22Rv1 (cell line): ENCODE results near the gene TPGS2.

Experiments
- ZFX ChIP-seq: fragments of 450-650 bp; IDR thresholded peaks from 2 replicates; pipeline ENCODE4 v1.6.1; 2017; ENCODE audit warnings: antibody characterized with exemption, borderline replicate concordance
- TF ChIP-seq, protein P1 (sequence below): fragments of 450-650 bp; IDR thresholded peaks from 2 replicates; pipeline ENCODE4 v1.5.1; 2017; ENCODE audit warnings: mild to moderate bottlenecking

DNA sequence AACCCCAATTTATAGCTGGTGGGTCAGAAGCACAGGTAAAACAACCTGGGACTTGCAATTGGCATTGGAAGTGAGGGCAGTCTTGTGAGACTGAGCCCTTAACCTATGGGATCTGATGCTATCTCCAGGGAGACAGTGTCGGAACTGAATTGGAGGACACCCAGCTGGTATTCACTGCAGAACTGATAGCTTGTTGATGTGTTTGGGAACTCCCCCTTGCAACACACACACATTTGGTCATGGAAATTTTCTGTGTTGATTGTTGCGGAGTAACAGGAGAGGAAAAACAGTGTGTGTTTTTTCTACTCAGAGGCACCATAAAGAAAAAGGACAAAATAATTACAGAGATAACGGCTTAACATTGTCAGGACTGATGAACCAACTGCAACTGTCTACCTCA is 16.1 kb downstream of the TPGS2 start:
- TF ChIP-seq, protein P1, sequence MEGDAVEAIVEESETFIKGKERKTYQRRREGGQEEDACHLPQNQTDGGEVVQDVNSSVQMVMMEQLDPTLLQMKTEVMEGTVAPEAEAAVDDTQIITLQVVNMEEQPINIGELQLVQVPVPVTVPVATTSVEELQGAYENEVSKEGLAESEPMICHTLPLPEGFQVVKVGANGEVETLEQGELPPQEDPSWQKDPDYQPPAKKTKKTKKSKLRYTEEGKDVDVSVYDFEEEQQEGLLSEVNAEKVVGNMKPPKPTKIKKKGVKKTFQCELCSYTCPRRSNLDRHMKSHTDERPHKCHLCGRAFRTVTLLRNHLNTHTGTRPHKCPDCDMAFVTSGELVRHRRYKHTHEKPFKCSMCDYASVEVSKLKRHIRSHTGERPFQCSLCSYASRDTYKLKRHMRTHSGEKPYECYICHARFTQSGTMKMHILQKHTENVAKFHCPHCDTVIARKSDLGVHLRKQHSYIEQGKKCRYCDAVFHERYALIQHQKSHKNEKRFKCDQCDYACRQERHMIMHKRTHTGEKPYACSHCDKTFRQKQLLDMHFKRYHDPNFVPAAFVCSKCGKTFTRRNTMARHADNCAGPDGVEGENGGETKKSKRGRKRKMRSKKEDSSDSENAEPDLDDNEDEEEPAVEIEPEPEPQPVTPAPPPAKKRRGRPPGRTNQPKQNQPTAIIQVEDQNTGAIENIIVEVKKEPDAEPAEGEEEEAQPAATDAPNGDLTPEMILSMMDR, result no peak
- TF ChIP-seq ZFX, result no peak
